C4-2B (cell line): ENCODE measurements around the gene RSRC1.
"Not testable (repeated sequence)": the region's sequence is repeated elsewhere in the genome, so short reads cannot be mapped to it uniquely, and the experiment has no call there.

Experiments used
- H3K27ac ChIP-seq: fragments of 450-650 bp; 2 replicates; pipeline ENCODE4 v1.5.1; 2017
- ZFX ChIP-seq: fragments of 450-650 bp; IDR thresholded peaks from 2 replicates; pipeline ENCODE4 v1.6.1; 2017
- TF ChIP-seq, protein P1 (sequence below): fragments of 450-650 bp; conservative IDR thresholded peaks from 2 replicates; pipeline ENCODE4 v1.5.1; 2017; ENCODE audit warnings: mild to moderate bottlenecking

The RSRC1 gene

DNA sequence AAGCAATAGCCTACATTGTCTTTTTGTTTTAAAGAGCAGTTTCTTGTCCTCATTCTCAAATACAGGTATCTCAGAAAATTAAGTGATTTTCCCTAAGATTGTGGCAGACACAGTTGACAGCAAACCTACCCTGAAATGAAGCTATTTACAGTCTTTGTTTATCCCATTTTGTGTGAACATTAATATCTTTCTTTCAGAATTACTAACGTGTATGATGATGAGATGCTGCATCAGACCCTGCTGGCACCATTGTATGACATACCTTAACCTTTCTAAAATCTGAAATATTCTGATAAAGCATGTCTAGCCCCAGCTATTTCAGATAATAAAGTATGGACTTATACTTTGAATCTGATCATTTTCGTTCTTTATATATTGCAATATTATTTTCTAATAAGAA, 185.9 kb downstream of the RSRC1 start:
- TF ChIP-seq, protein P1, sequence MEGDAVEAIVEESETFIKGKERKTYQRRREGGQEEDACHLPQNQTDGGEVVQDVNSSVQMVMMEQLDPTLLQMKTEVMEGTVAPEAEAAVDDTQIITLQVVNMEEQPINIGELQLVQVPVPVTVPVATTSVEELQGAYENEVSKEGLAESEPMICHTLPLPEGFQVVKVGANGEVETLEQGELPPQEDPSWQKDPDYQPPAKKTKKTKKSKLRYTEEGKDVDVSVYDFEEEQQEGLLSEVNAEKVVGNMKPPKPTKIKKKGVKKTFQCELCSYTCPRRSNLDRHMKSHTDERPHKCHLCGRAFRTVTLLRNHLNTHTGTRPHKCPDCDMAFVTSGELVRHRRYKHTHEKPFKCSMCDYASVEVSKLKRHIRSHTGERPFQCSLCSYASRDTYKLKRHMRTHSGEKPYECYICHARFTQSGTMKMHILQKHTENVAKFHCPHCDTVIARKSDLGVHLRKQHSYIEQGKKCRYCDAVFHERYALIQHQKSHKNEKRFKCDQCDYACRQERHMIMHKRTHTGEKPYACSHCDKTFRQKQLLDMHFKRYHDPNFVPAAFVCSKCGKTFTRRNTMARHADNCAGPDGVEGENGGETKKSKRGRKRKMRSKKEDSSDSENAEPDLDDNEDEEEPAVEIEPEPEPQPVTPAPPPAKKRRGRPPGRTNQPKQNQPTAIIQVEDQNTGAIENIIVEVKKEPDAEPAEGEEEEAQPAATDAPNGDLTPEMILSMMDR = no peak
- no peak for TF ChIP-seq ZFX

DNA sequence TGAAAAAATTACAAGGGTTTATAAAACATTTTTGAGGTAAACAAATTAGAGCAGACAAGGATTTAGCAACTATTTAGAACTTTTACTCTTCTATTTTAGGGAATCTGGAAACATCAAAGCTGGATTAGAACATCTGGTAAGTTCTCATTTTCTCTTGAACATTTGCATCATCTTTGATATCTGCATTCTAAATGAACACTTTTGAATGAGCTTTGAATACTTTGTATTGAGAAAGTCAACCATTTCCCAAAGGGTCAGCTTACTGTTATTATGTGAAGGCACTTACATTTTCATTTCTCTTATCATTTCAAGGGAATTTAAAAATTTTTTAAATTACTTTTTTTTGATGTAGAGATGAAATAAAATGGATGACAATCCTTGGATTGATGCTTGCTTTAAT, 188.1 kb downstream of the RSRC1 start:
- no peak overlapping the region for H3K27ac ChIP-seq
- no peak for TF ChIP-seq ZFX
- TF ChIP-seq, protein P1 = no peak

More for the DNA sequence above, 185.9 kb downstream of the RSRC1 start:
- H3K27ac ChIP-seq = no peak overlapping the region

DNA sequence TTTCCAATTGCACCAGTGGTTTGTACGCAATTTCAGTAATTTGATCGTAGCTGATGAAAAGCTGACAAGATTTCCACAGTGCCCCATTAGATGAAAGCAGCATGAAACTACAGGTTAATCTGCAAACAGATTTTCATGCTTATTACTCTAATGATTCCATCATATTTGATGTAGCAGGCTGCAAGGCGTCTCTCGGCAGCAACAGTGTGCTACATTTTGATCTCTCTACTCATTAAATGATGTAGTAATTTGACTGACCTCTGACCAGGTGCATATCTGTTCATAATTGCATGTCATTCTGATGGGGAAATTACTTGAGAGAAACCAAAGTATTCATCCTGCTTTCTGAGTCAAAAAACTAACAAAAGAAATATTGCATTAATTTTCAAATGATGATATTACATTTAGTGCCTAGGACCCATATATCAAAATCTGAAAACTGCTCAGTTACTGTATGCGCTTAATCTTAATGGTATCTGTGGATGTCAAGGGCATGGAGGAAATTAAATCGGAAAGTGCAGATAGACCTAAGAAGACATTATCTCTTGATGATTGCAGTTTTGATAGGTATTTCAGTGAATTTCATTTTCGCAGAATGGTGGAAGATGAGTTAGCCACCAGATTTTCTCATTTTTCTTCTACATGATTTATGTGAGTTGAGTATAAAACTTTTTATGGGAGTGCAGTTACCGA, 198.5 kb downstream of the RSRC1 start:
- TF ChIP-seq, protein P1 = no peak
- TF ChIP-seq ZFX = no peak
- H3K27ac ChIP-seq = no peak overlapping the region

DNA sequence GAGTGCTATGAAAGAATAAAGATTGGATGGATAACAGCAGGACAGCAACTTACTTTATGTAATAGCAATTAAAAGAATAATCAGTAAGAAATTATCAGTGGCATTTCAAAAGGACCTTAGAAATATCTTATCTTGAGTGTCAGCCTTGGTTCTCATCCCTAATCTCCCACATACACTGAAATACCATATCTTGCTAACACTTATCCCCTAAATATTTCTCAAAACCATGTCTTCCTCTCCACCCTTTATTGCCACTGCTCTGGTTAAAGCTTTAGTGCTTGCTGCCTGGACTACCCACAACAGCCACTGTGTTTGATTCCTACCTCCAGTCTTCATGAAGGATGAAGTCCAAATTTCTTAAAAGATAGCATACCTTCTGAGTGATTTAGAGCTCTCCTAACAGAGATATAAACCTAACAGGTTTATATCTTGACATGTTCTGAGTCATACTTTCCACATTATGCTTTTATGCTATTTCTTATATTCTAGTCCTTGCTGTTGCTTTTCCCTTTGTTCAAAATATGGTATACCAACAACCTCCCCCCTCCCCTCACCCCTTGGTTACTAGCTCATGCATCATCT, 202.8 kb downstream of the RSRC1 start:
- no peak overlapping the region for H3K27ac ChIP-seq
- TF ChIP-seq, protein P1 = no peak
- TF ChIP-seq ZFX = no peak

DNA sequence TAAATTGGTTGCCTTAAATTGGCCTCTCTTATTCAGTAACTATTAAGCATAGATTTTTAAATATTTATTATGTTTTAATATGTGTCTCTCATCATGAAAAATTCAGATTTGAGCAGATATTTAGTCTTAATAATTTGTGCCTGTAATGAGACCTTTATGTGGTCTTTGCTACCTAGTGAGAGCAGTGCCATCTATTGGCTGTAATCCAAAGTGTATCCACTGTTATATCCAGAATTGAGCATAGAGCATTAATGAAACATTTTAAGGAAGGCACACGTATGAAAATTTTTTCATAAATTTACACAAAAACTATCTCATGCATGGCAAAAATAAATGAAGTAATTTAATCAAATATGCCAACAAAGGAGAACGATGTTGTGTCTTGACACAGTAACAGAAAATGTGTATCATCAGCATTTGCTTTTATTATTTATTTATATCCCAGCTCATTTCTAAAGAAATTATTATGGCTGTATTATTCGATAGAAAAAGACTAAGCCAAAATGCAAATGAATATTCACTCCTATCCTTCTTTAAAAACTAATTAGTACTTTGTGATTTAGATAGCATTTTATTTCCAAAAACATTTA, 203.5 kb downstream of the RSRC1 start:
- TF ChIP-seq ZFX = no peak
- TF ChIP-seq, protein P1 = peak; percentile 56
- no peak overlapping the region for H3K27ac ChIP-seq

DNA sequence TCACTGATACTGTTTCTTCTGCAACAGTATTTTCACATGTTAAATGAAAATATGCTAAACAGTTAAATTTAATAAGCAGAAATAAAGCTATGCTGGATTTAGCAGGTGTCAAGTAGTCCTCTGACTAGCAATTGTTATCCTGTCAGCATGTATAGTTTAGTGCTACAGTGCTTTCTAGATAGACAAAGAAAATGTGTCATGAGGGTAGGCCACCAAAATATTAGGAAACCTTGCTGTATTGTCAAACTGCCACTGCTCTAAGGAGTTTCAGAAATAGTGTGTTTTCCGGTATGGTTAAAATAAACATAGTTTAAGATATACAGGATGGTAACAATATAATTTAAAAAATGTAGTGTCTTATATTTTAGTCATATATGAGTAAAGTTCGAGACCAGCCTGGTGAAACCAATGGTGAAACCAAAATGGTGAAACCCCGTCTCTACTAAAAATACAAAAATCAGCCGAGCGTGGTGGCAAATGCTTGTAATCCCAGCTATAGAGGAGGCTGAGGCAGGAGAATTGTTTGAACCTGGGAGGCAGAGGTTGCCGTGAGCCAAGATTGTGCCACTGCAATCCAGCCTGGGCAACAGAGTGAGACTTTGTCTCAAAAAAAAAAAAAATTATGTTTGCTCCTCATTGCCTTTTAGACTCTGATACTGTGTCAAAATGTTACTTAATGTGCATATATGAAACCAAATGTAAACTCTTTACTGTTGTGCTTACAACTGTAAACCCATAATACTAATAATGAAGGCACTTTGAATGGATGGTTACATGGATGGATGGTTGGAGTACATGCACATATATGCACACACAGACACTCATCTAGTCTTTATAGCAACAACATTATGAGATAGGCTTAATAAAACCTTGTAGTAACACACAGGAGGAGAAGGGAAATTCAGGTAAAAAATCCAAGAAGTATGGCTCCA, 204.8 kb downstream of the RSRC1 start:
- no peak for TF ChIP-seq ZFX
- TF ChIP-seq, protein P1 = no peak
- H3K27ac ChIP-seq = no peak overlapping the region

DNA sequence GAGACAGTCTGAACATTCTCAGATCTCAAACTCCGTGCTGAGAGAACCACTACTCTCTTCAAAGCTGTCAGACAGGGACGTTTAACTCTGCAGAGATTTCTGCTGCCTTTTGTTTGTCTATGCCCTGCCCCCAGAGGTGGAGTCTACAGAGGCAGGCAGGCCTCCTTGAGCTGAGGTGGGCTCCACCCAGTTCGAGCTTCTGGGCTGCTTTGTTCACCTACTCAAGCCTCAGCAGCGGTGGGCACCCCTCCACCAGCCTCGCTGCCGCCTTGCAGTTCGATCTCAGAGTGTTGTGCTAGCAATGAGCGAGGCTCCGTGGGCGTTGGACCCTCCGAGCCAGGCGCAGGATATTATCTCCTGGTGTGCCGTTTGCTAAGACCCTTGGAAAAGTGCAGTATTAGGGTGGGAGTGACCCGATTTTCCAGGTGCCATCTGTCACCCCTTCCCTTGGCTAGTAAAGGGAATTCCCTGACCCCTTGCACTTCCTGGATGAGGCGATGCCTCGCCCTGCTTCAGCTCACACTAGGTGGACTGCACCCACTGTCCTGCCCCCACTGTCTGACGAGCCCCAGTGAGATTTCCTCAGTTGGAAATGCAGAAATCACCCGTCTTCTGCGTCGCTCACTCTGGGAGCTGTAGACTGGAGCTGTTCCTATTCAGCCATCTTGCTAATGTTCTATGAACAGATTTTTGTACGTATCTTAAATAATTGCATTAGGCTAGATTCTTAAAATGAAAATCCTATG, 220.0 kb downstream of the RSRC1 start:
- not testable (repeated sequence) for H3K27ac ChIP-seq
